Body of pancreas (tissue), 4 donors: ENCODE data around the gene RAMP1. TPM values are rescaled to one million over a fixed set of nuclear protein-coding genes. Genes with fewer than 3 reads are reported as not detected.

Source experiments
- ATAC-seq: fragments of 150-250 bp; one replicate; pipeline ENCODE4 v1.9.1; 2016
- DNase-seq, 4 donors: peaks; one replicate each; pipeline ENCODE4 v3.0.0-alpha.2; 2019
- H3K27ac ChIP-seq, 4 donors: fragments of 200-600 bp; sonication (generic); 1 replicate in 3 of 4; 2 replicates in 1 of 4; pipeline versions ENCODE4 v1.5.1 to v1.6.1; 2016 to 2019; ENCODE audit warnings: mild to moderate bottlenecking in 1 of 4, mixed read lengths in 1 of 4, moderate library complexity in 1 of 4
- H3K27me3 ChIP-seq, 2 donors: fragments of 200-600 bp; sonication (generic); one replicate each; pipeline ENCODE4 v1.6.0; 2016; ENCODE audit warnings: mild to moderate bottlenecking in 1 of 2
- H3K36me3 ChIP-seq, 2 donors: fragments of 200-600 bp; sonication (generic); replicated peaks in 1 of 2; 2 replicates each; pipeline ENCODE4 v1.5.1; 2016; ENCODE audit warnings: low read depth in 2 of 2; ENCODE audit not compliant: insufficient read depth in 1 of 2
- H3K4me1 ChIP-seq: fragments of 200-600 bp; sonication (generic); one replicate; pipeline ENCODE4 v1.6.0; 2016
- H3K4me3 ChIP-seq, 2 donors: fragments of 200-600 bp; sonication (generic); 1 replicate in 1 of 2; 2 replicates in 1 of 2; pipeline ENCODE4 v1.5.1; 2016 to 2019
- H3K9me3 ChIP-seq, 3 donors: fragments of 200-600 bp; sonication (generic); 1 replicate in 2 of 3; 2 replicates in 1 of 3; pipeline ENCODE4 v1.5.1; 2016
- CTCF ChIP-seq, 7 experiments: fragments of 450-650 bp in 4 of 7; fragments of 200-600 bp in 3 of 7; sonication (generic) in 3 of 7; IDR thresholded peaks; one replicate each; pipeline ENCODE4 v1.5.1; 2016 to 2019; ENCODE audit warnings: antibody characterized with exemption in 7 of 7
- POLR2A ChIP-seq, 3 donors: fragments of 450-650 bp; IDR thresholded peaks; one replicate each; pipeline ENCODE4 v1.6.1; 2016; ENCODE audit warnings: antibody characterized with exemption in 3 of 3, mild to moderate bottlenecking in 2 of 3
- whole genome bisulfite sequencing, 2 donors: methylation state at CpG; one replicate each; pipeline ENCODE4 v1.1.5; 2017; 5-methylcytosine and 5-hydroxymethylcytosine counted together
- intact Hi-C: fragments of 100-400 bp; cut with DNase I; formaldehyde crosslinking; loops from one replicate; pipeline ENCODE4 v1.15.1; 2023
- total RNA-seq, 2 donors: library from RNA; depleted of rRNA; stranded (reverse); fragments of >200 nt; gene quantifications; one replicate each; pipeline ENCODE4 v1.1.0, GENCODE V29; 2016

The RAMP1 gene
- total RNA-seq, 2 donors from 2014 or later, result 74.2 to 85.4 TPM

DNA sequence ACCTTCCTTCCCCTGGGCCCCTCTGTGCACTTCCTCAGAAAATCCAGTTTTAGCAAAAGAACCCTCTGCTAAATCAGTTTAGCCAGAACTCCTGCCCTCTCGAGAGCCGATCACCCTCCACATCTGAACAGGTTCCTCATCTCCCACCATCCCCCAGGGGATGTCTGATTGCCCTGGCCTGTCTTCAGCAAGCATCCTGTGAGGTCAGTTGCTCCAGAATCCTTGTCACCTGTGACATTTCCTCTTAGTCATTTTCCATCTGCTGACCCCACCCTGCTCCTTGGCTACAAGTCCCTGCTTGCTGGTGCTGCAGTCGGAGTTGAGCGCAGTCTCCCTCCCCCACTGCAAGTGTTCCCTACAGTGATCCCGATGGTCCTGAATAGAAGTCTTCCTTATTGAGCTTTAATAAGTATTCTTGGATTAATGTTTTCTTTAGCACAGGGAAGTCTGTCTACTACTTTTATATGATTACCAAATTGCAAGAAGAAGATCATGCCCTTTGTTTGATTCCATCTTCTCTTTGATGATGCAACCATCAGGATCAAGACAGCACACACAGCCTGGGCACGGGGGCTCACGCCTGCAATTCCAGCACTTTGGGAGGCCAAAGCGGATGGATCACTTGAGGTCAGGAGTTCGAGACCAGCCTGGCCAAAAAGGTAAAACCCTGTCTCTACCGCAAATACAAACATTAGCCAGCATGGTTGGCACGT is 76.5 kb downstream of the RAMP1 start:
- H3K4me3 ChIP-seq, result no peak overlapping the region
- 86 to 87% methylated on average over 11 of the region's 11 CpGs for WGBS, 2 donors
- no peaks in the 10 kb centered on the region for H3K36me3 ChIP-seq
- intact Hi-C loops, result no loop called here
- peaks cover 6% of the 10 kb centered on the region for H3K4me1 ChIP-seq
- H3K9me3 ChIP-seq, result no peaks in the 10 kb centered on the region
- no peak for ATAC-seq
- no peak for DNase-seq
- no peak overlapping the region for H3K27ac ChIP-seq
- no peak for TF ChIP-seq POLR2A (IDR thresholded peaks at IDR 0.05)
- TF ChIP-seq CTCF (IDR thresholded peaks at IDR 0.05), result no peak
- H3K27me3 ChIP-seq, result no peaks in the 10 kb centered on the region

DNA sequence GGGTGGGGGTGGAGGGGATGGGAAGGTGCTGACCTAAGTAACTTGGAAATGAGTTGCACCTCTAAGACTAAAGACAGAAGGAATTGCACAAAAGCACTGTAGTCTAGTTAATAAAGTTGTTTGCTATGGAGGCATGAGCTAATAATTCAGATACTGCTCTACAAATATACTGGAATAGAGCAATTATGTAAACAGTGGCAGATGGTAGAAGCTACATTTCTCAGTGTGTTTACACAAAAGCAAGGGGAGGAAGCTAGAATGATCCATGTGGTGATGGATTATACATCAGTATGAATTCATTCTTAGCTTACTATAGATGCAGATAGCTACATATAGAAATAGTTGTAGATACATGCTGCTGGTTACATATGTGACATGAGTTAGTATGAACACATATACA is 79.8 kb downstream of the RAMP1 start:
- ATAC-seq (no peak), DNase-seq (no peak)
- no peaks in the 10 kb centered on the region for H3K27me3 ChIP-seq
- intact Hi-C loops, result no loop called here
- H3K4me1 ChIP-seq, result peaks cover 33% of the 10 kb centered on the region
- no peaks in the 10 kb centered on the region for H3K36me3 ChIP-seq
- H3K27ac ChIP-seq, result no peak overlapping the region
- no peak for TF ChIP-seq POLR2A (IDR thresholded peaks at IDR 0.05)
- TF ChIP-seq CTCF (IDR thresholded peaks at IDR 0.05), result no peak
- H3K9me3 ChIP-seq, result no peaks in the 10 kb centered on the region
- H3K4me3 ChIP-seq, result no peak overlapping the region

DNA sequence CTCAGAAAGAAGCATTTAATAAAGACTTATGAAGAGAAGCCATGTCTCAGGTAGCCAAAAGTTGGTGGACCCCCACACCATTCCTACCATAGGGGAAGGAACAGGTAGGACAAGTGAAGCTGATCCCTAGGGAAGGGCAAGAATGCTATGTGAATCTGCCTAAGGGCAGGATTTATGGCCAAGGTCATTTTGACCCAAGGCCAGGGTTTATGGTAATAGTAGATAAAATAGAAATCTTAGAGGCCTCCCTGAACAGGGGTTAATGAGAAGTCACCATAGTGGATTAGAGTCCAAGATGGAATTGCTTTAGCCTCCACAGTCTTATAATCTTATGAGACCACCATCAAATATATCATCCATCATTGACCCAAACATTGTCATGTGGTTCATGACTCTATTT is 81.4 kb downstream of the RAMP1 start:
- DNase-seq, result no peak
- H3K4me1 ChIP-seq, result peaks cover 33% of the 10 kb centered on the region

GRCh38 chr2:237941239-237941638 is 81.8 kb downstream of the RAMP1 start:
- Histone ChIP-seq H3K36me3 (no peaks in the 10 kb centered on the region), H3K9me3 (peaks cover 0 to 7% (median 0%) of the 10 kb centered on the region in 3 donors), H3K27ac (peak overlapping the region in 1 of 4 donors; percentile 26), H3K27me3 (no peaks in the 10 kb centered on the region), H3K4me3 (no peak overlapping the region), H3K4me1 (peaks cover 33% of the 10 kb centered on the region)
- ATAC-seq (no peak), DNase-seq (no peak)
- TF ChIP-seq POLR2A (IDR thresholded peaks at IDR 0.05), result no peak
- TF ChIP-seq CTCF (IDR thresholded peaks at IDR 0.05), result no peak
- intact Hi-C loops, result no loop called here
- WGBS, 2 donors, result 60 to 65% methylated on average over 2 of the region's 2 CpGs

More for the DNA sequence above, 81.4 kb downstream of the RAMP1 start:
- no peak for TF ChIP-seq CTCF (IDR thresholded peaks at IDR 0.05)
- TF ChIP-seq POLR2A (IDR thresholded peaks at IDR 0.05), result no peak
- no peak overlapping the region for H3K4me3 ChIP-seq
- no peaks in the 10 kb centered on the region for H3K27me3 ChIP-seq
- no peak overlapping the region for H3K27ac ChIP-seq
- H3K9me3 ChIP-seq, result peaks cover 0 to 7% (median 0%) of the 10 kb centered on the region in 3 donors
- no peaks in the 10 kb centered on the region for H3K36me3 ChIP-seq
- no peak for ATAC-seq
- intact Hi-C loops, result no loop called here

DNA sequence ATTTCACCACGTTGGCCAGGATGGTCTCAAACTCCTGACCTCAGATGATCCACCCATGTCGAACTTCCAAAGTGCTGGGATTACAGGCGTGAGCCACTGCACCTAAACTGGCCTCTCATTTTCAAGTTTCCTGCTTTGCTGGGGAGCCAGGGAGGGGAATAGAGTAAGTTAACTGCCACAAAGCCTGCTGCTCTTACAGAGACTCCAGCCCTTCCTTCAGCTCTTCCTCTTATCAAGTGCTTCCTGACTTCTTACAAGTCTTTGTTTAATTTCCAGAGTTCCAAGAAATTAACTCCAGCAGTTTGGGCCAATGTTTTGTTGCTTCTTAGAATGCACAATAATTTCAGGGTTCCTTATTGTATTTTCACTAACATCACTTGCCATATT is 83.1 kb downstream of the RAMP1 start:
- H3K27me3 ChIP-seq, result no peaks in the 10 kb centered on the region
- H3K36me3 ChIP-seq, result no peaks in the 10 kb centered on the region
- ATAC-seq, result no peak
- intact Hi-C loops, result no loop called here
- H3K9me3 ChIP-seq, result peaks cover 0 to 7% (median 0%) of the 10 kb centered on the region in 3 donors
- no peak overlapping the region for H3K4me3 ChIP-seq
- H3K4me1 ChIP-seq, result peaks cover 33% of the 10 kb centered on the region
- WGBS, 2 donors, result 61 to 83% methylated on average over 3 of the region's 3 CpGs
- H3K27ac ChIP-seq, result peak overlapping the region in 1 of 4 donors; percentile 29
- DNase-seq, result no peak
- no peak for TF ChIP-seq CTCF (IDR thresholded peaks at IDR 0.05)
- TF ChIP-seq POLR2A (IDR thresholded peaks at IDR 0.05), result no peak
